HG02571 (cell line): ENCODE results near the gene CNPY4.
A peak's percentile ranks its signal among the peaks of the same experiment; 100 is the strongest.

ENCODE experiments used
- ATAC-seq: cut with Tn5 transposase; IDR thresholded peaks from one replicate; pipeline ENCODE4 v1.9.1; 2021; ENCODE audit warnings: mild to moderate bottlenecking, moderate library complexity; ENCODE audit not compliant: unreplicated experiment

Gene CNPY4

DNA sequence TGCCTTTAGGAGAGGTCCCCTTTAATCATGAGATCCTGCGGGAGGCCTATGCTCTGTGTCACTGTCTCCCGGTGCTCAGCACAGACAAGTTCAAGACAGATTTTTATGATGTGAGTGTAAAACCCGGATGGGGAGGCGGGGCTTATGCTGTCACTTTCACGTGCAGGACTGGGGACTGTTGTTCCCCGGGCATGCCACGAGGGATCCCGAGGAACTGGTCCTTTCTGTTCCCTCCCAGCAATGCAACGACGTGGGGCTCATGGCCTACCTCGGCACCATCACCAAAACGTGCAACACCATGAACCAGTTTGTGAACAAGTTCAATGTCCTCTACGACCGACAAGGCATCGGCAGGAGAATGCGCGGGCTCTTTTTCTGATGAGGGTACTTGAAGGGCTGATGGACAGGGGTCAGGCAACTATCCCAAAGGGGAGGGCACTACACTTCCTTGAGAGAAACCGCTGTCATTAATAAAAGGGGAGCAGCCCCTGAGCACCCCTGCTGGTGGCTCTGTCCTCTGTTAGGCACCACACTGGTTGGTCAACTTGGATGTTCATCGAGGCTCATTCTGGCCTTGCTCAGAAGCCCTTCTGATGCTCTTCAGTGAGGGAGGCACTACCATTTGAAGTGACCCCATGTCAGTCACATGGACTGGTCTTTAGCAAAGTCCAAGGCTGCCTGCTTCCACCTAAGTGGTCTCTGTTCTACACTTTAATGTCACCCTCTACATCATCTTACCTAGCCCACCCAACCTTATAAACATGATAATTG lies 27.8 kb upstream of the CNPY4 start:
- ATAC-seq: no peak

DNA sequence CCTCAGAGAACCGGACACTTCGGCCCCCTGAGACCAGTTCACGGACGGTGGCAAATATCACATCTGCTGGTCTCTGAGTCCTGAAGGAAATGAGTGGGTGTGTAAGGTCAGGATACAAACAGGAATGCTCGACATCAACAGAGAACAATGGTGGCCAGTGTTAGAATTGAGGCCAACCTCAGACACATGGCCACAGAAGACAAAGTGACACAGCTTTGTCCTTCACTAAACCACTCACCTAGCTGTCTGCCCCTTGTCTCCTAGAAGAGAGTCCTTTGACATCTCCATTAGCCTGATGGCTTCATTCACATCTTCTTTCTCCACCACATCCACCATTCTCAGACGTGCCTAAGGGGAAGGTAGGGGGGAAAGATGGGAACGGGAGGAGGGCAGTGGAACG lies 26.4 kb upstream of the CNPY4 start:
- no peak for ATAC-seq

DNA sequence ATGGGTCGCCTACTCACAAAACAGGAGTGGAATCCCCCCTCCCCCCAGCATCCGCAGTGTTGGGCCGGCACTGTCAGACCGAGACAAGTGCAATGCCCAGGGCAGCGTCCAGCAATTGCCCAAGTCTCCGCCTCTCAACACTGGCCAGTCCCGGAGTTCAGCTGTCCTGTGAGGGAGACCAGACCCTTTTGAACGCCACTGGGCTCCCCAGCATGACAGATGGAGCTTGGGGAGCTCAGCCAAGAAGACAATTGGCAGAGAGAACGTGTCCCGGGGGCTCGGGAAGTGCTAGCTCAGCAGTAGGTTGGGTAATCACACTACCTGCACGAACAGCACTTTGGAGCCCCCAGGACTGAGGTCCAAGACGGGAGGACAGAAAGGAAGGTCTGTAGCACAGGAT lies 25.9 kb upstream of the CNPY4 start:
- no peak for ATAC-seq

DNA sequence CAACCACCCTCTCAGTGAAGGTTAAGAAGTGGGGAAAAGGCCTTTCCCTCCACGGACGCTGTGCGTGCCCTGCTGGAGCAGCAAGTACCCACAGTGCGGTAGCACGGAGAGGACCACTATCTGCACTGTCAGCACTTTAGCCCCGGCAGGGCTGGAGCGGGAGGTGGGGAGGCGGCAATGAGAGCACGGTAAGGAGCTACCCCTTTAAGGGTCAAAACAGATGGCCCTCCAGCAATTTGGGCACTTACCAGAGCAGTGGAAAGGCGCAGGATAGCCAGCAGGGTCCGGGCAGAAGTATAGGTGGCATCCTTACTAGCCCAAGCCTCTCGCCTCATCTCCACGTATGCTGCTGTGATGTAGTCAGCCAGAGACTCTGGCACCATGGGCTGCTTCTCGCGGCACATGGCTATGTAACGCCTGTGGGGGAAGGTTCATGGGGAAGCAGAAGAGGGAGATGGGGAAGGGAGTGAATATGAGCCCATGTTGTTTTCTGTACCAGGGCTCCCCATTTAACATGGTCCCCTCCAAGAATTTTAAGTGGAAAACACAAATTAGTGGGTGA lies 25.4 kb upstream of the CNPY4 start:
- no peak for ATAC-seq

DNA sequence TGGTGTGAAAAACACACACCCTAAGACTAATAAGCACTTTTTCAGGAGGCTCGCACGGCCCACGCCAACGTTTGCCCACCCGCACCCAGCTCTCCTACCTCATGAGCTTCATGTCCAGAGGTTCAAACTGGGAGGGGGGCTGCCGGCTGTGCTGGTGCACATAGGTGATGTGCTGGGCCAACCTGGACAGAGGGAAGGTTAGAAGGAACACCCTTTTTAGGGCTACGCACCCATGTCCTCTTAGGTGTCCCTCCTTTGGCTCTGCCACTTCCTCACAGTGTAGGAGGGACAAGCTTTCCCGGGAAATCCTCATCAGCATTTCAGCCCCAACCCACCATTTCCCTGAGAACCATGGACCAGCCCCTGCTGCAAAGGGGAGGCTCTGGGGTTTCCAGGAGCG lies 24.1 kb upstream of the CNPY4 start:
- no peak for ATAC-seq

DNA sequence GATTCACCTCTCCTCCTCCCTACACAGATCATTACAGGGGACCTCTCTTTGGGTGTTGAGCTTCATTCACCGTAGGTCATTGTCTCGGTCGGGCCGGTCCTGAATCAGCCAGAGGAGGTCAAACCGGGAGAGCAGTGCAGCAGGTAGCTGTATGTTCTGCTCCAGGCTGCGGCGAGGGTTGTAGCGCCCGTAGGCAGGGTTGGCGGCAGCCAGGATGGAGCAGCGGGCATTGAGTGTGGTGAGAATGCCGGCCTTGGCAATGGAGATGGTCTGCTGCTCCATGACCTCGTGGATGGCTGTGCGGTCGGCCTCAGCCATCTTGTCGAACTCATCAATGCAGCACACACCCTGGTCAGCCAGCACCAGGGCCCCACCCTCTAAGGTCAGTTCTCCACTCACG lies 23.7 kb upstream of the CNPY4 start:
- no peak for ATAC-seq

DNA sequence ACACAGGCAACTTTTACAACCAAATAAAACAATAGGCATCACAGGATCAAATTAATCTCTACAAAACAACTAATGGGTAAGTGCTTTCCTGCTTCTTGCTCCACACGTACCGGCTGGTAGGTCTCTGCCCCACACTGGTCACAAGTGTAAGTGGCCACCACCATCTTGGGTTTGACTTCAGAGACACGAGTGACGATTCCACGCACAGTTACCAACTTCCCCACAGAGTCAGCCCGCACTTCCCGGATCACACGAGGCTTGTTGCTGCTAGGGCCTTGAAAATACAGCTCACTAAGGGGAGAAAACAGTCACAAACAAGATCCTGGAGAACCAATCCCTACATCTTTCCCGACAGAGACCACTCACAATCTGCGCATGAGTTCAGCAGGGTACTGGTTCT lies 20.5 kb upstream of the CNPY4 start:
- no peak for ATAC-seq

DNA sequence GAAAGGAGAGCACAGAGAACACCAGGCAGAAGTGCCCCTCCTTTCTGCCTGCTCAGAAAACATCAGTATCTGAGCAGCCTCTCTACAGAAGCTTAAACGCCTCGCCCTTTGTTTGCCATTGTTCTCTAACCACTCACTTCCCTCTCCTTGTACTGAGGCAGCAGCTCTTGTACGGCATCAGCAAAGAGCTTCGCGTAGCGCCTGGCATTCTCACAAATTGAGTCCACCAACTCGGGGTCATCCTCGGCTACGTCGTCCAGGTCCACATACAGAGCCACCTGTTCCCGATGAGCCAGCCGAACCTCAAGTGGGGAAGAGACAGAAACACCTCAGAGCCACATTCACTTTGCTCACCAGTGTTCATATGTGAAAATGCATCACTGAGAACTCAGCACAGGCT lies 20.0 kb upstream of the CNPY4 start:
- no peak for ATAC-seq

DNA sequence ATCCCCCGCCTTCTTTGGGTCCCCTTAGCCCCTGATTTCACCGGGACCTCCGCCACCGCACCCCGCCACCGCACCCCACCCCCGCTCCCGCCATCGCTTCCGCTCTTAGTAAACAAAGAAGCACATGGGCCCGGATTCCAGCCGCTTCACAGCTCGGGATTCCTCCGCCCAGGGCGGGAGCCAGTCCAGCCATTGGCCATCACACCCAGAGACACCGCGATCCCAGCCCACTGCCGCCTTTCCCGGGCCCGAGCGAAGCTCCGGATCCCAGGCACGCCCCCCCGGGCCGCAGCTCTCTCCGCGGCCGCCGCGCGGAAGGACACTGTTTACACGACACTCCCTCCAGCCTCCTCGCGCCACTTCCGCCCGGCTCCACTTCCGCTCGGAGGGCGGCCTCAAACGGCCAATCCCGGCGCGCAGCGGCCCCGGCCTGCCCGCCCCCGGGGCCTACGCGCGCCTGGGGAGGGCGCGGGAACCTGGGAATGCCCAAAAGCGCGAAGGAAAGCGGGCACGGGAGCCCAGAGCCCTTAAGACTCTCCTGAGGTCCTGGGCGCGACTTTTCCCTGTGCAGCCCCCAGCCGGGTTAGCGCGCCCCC lies 18.9 kb upstream of the CNPY4 start:
- ATAC-seq: peak; percentile 76

DNA sequence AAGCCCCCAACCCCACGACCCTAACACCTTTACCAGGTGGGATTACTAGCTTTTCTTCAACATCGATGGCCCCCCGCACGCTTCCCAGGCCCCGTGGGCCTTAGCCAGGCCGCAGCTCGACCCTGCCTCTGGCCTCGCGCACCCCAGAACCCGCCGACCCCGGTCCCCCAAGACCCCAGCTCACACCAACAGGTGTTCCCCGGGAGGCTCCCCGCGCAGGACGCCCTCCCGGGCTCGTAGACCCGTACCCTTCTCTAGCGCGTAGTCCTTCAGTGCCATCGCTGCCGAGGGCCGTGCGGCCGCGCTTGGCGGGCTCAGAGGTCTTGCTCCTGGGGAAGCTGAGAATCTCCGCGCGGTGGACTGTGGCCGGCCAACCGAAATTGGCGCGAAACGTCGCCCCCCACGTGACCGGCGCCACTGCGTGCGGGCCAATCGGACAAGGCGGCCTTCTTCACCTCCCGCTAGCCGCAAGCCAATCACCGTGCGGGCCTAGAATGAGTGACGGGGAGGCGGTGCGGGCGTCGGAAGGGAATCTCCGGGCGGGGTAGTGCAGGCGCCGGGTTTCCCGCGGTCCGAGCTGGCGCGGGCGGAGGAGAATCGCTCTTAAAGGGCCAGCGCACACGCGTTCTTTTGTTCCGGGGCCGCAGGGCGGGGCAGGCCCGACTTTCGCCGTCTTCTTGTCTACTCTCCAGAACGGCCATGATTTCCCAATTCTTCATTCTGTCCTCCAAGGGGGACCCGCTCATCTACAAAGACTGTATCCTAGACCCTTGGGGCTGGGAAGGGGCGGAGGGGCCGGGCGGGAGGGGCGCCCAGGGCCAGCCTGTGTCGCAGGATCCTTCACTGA lies 18.2 kb upstream of the CNPY4 start, which contains the start of the genes AP4M1 and MCM7:
Gene AP4M1, plus strand, starts transcription at position 628 of the 847 bp plus-strand sequence. Its CDS starts 72 bp downstream, at position 700.
Gene MCM7, minus strand, starts transcription at position 382 of the 847 bp plus-strand sequence. Its CDS starts 103 bp downstream, at position 279.
- ATAC-seq: peak; percentile 86

DNA sequence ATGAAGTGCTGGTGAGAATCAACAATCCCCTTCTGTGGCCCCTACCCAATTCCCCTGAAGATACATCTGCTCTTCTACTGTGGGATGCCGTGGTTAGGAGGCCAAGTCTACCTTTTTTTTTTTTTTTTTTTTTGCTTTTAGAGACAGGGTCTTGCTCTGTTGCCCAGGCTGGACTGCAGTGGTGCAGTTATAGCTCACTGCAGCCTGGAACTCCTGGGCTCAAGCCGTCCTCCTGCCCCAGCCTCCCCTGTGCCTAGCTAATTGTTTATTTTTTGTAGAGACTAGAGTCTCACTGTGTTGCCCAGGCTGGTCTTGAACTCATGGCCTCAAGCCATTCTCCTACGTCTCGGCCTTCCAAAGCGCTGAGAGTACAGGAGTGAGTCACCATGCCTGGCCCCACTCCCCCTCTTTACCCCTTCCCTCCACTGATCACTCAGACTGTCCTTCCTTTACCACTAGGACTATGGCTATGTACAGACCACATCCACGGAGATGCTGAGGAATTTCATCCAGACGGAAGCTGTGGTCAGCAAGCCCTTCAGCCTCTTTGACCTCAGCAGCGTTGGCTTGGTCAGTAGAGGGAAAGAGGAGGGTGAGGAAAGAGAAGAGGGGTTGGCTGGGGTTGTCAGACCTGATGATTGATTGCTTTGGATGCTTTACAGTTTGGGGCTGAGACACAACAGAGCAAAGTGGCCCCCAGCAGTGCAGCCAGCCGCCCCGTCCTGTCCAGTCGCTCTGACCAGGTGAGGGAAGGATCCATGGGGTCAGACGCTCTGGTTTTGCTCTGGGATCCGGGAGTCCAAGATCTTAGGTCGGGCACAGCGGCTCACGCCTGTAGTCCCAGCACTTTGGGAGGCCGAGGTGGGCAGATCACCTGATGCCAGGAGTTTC lies 16.2 kb upstream of the CNPY4 start:
- ATAC-seq: no peak

DNA sequence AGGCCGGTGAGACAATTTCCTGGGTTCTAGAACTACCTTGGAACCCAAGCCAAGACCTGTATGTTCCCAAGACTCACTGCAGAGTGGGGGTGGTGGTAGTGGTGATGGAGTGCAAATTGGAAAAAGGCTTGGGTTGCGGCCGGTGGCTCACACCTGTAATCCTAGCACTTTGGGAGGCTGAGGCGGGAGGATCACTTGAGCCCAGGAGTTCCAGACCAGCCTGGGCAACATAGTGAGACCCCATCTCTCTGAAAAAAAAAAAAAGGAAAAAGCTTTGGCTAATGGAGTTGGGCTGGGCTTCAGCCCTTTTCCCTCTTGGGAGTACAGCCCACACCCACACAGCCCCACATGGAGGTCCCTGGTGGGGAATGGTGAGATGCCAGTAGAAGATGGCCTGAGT lies 13.9 kb upstream of the CNPY4 start:
- ATAC-seq: no peak

DNA sequence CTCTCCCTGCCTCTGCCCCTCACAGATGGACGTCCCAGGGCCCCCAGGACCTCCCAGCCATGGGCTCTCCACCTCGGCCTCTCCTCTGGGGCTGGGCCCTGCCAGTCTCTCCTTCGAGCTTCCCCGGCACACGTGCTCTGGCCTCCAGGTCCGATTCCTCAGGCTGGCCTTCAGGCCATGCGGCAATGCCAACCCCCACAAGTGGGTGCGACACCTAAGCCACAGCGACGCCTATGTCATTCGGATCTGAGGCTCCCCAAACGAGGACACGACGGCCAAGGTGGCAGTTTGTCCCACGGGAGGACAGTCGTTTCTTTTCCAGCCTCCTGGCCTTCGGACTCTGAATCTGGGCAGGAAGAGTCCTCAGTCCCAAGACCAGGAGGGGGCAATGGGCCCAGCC lies 12.8 kb upstream of the CNPY4 start:
- ATAC-seq: no peak

DNA sequence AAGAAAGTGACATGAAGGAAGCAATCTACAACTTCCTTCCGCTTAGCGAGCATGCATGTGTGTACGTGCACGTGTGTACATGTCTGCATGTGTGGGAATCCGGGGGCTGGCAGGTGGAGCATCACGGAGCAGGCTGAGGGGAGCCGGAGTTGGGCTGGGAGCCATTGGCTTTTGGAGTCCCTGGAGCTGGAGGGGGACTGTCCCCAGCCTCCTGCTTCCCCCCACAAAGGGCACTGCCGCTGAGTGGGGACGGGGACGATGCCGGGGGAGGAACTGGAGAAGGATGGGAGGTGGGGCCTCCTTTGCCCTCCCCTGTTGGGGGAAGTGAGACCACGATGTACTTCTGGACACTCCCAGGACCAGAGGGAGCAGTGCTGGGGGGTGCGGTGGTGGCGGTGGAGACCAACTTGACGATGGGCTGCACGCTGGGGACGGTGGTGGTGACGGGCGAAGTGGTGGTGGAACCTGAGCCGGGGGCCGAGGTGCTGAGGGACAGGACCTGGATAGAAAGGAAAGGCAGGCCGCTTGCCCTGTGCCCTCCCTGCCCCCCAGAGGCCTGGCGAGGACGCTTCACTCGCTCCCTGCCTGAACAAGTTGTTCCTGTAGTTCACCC lies 12.2 kb upstream of the CNPY4 start:
- no peak for ATAC-seq

DNA sequence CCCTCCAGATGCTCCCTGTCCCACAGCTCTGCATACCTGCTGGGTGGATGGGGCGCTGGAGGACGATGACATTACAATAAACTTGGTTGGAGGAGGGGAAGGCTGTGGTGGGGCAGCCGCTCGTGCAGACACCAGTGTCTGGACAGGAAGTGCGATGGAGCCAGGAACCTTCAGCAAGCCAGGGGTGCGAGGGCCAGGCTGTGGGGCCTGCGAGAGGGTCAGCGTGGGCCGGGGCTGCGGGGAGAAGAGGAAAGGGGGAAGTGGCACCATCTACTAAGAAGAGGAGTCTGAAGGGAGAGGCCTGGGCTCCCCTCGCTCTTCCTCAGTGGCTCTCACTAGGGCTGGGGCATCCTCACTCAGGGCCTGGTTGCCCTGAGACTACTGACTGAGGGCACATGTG lies 11.5 kb upstream of the CNPY4 start:
- ATAC-seq: no peak

DNA sequence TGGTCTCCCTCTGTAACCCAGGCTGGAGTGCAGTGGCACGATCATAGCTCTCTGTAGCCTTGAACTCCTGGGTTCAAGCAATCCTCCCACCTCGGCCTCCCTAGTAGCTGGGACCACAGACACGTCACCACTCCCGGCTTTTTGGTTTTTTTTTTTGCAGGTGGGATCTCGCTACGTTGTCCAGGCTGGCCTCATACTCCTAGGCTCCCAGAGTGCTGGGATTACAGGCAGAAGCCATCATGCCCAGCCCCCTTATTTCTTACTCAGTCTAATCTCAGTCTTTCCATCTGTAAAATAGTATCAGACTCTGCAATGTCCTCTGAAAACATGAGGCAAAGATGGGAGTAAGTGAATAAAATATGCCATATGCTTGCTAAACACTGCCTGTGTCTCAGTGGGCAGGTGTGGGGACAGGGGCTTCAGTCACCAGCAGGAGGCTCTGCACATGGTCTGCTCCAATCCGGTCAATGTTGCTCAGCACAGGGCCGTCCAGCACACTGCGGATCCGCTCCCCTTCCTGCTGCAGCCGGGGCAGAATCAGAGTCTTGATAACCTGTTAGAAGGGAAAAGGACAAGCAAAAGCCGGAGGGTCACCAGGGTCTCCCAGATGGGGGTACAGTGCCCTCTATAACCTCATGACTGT lies 9.8 kb upstream of the CNPY4 start:
- ATAC-seq: no peak

DNA sequence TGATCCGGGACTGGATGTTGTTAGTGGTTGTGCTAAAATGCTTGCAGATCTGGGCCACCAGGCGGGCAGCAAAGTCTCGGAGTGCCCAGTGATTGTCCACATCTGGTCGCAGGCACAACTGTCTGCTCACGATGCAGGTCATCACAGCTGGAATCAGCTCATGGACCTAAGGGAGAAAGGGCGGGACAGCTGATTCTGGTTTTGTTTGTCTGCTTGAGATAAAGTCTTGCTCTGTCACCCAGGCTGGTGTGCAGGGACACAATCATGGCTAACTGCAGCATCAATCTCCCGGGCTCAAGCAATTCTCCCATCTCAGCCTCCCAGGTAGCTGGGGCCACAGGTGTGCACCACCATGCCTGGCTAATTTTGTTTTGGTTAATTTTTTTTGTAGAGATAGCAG lies 8.3 kb upstream of the CNPY4 start:
- no peak for ATAC-seq

DNA sequence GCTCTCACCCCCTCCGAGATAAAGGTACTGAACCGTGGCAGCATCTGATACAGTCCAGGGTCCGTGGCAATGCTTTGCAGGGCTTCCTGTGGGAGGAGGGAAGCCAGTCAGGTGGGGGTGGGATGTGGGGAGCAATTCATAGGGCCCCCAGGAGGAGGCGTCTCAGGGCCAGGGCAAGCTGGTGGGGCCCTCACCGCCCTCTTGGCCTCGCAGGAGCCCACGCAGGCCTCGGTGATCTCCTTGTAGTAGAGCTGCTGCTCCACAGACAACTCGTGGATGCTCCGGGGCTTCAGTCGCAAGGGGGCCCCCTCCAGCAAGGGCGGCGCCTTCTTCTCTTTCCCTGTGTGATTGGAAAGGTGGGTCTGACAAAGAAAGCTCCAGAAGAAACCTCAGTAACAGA lies 7.5 kb upstream of the CNPY4 start:
- no peak for ATAC-seq

DNA sequence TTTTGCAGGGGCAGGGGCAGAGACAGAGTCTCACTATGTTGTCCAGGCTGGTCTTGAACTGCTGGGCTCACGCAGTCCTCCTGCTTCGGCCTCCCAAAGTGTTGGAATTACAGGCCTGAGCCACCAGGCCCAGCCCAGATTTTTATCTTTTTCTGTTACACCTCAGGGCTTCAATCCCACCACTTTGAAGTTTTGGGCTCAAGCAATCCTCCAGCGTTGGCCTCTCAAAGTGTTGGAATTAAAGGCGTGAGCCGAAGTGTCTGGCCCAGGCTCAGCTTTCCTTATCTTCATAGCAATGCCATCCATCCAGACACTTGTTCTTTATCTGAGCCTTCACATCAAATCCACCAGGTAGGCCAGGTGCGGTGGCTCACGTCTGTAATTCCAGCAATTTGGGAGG lies 4.4 kb upstream of the CNPY4 start:
- no peak for ATAC-seq
